ENCODE data around the gene EVC2.

EVC2 gene

GRCh38 chr4:5711479-5712184, 3.3 kb upstream of the EVC2 start:
- peaks cover under 1% of the 10 kb centered on the region; the same call in 1 of the 2 replicates for H3K9me3 ChIP-seq
- H3K36me3 ChIP-seq = no peaks in the 10 kb centered on the region
- no peak for DNase-seq
- H3K4me1 ChIP-seq = no peaks in the 10 kb centered on the region
- TF ChIP-seq CTCF (IDR thresholded peaks at IDR 0.05; ENCODE audit: low read depth, low read length) = no peak
- H3K27me3 ChIP-seq = peaks cover 54% of the 10 kb centered on the region
- H3K4me3 ChIP-seq (ENCODE audit: low read depth, low read length) = no peak overlapping the region

GRCh38 chr4:5710961-5711478, 2.7 kb upstream of the EVC2 start, which contains the start of gene EVC:
EVC (plus strand) TSS chr4:5711201; CDS start chr4:5711381, 180 bp downstream.
- peaks cover 54% of the 10 kb centered on the region for H3K27me3 ChIP-seq
- peak; percentile 42 for DNase-seq
- no peaks in the 10 kb centered on the region for H3K36me3 ChIP-seq
- H3K4me3 ChIP-seq (ENCODE audit: low read depth, low read length) = peak within 1 kb of the TSS; percentile 45
- H3K9me3 ChIP-seq = peaks cover 3% of the 10 kb centered on the region; the same call in 1 of the 2 replicates
- no peaks in the 10 kb centered on the region for H3K4me1 ChIP-seq
- TF ChIP-seq CTCF (IDR thresholded peaks at IDR 0.05; ENCODE audit: low read depth, low read length) = no peak

- H3K4me3 ChIP-seq (ENCODE audit: low read depth, low read length) = peak overlapping the region; percentile 45
- peaks cover 3% of the 10 kb centered on the region; the same call in 1 of the 2 replicates for H3K9me3 ChIP-seq
- TF ChIP-seq CTCF (IDR thresholded peaks at IDR 0.05; ENCODE audit: low read depth, low read length) = peak; percentile 21; the same call in 1 of the 2 replicates
- DNase-seq = no peak
- no peaks in the 10 kb centered on the region for H3K36me3 ChIP-seq
- H3K27me3 ChIP-seq = peaks cover 54% of the 10 kb centered on the region
- no peaks in the 10 kb centered on the region for H3K4me1 ChIP-seq
These were observed 2.0 kb upstream of the EVC2 start for GRCh38 chr4:5710065-5710960.

- TF ChIP-seq CTCF (IDR thresholded peaks at IDR 0.05; ENCODE audit: low read depth, low read length) = no peak
- DNase-seq = no peak
- Histone ChIP-seq H3K27me3 (peaks cover 54% of the 10 kb centered on the region), H3K4me3 (ENCODE audit: low read depth, low read length) (no peak overlapping the region), H3K4me1 (no peaks in the 10 kb centered on the region), H3K9me3 (peaks cover 3% of the 10 kb centered on the region; the same call in 1 of the 2 replicates), H3K36me3 (no peaks in the 10 kb centered on the region)
These were observed 832 bp upstream of the EVC2 start for GRCh38 chr4:5709207-5709575.

GRCh38 chr4:5707778-5708448, 446 bp downstream of the EVC2 start:
- Histone ChIP-seq H3K36me3 (no peaks in the 10 kb centered on the region), H3K27me3 (peaks cover 53% of the 10 kb centered on the region), H3K4me1 (no peaks in the 10 kb centered on the region), H3K9me3 (peaks cover 3% of the 10 kb centered on the region; the same call in 1 of the 2 replicates), H3K4me3 (ENCODE audit: low read depth, low read length) (no peak overlapping the region)
- TF ChIP-seq CTCF (IDR thresholded peaks at IDR 0.05; ENCODE audit: low read depth, low read length) = no peak
- no peak for DNase-seq
